H9 (cell line): ENCODE measurements around the gene GPC1. TPM values are rescaled to one million over a fixed set of nuclear protein-coding genes. Genes with fewer than 3 reads are reported as not detected.

Experiments used
- DNase-seq: peaks from one replicate; pipeline ENCODE4 v3.0.0-alpha.2; 2017
- H2AFZ ChIP-seq: one replicate; pipeline ENCODE4 v1.6.1; 2013; ENCODE audit warnings: mild to moderate bottlenecking, low read length, control low read depth, moderate library complexity
- H2AK5ac ChIP-seq: 2 replicates; pipeline ENCODE4 v1.6.1; 2013; ENCODE audit warnings: low read length, control low read depth, mixed read lengths; ENCODE audit not compliant: insufficient read length
- H2BK120ac ChIP-seq: one replicate; pipeline ENCODE4 v1.6.1; 2013; ENCODE audit warnings: low read depth, mild to moderate bottlenecking, low read length, control low read depth, inconsistent platforms; ENCODE audit not compliant: poor library complexity, severe bottlenecking
- H2BK12ac ChIP-seq: 2 replicates; pipeline ENCODE4 v1.6.1; 2013; ENCODE audit warnings: low read length, control low read depth, mixed read lengths, low read depth; ENCODE audit not compliant: insufficient read length
- H2BK15ac ChIP-seq: 2 replicates; pipeline ENCODE4 v1.6.1; 2013; ENCODE audit warnings: low read depth, low read length, control low read depth
- H2BK20ac ChIP-seq: one replicate; pipeline ENCODE4 v1.6.1; 2013; ENCODE audit warnings: low read depth, mild to moderate bottlenecking, low read length, control low read depth, inconsistent platforms; ENCODE audit not compliant: poor library complexity, severe bottlenecking
- H2BK5ac ChIP-seq: 2 replicates; pipeline ENCODE4 v1.6.1; 2013; ENCODE audit warnings: low read length, control low read depth, mixed read lengths; ENCODE audit not compliant: insufficient read length
- H3K14ac ChIP-seq: 2 replicates; pipeline ENCODE4 v1.6.1; 2013; ENCODE audit warnings: low read length, control low read depth; ENCODE audit not compliant: insufficient read depth
- H3K18ac ChIP-seq: 2 replicates; pipeline ENCODE4 v1.6.1; 2013; ENCODE audit warnings: low read depth, mild to moderate bottlenecking, mixed read lengths, low read length, control low read depth; ENCODE audit not compliant: insufficient read length
- H3K23ac ChIP-seq: 2 replicates; pipeline ENCODE4 v1.6.1; 2013; ENCODE audit warnings: low read length, control low read depth, mixed read lengths, low read depth; ENCODE audit not compliant: insufficient read length
- H3K23me2 ChIP-seq: 2 replicates; pipeline ENCODE4 v1.6.1; 2013; ENCODE audit warnings: low read depth, mild to moderate bottlenecking, mixed read lengths, low read length, control low read depth; ENCODE audit not compliant: insufficient read length, poor library complexity, severe bottlenecking
- H3K27ac ChIP-seq: 2 replicates; pipeline ENCODE4 v1.5.1; 2013; ENCODE audit warnings: low read length, control low read depth, mixed read lengths, low read depth; ENCODE audit not compliant: insufficient read length
- H3K27me3 ChIP-seq: 2 replicates; pipeline ENCODE4 v1.6.1; 2013; ENCODE audit warnings: low read length, control low read depth, inconsistent platforms; ENCODE audit not compliant: insufficient read depth
- H3K4ac ChIP-seq: 2 replicates; pipeline ENCODE4 v1.6.1; 2013; ENCODE audit warnings: low read depth, mild to moderate bottlenecking, control low read depth, inconsistent platforms, low read length, moderate library complexity
- H3K4me1 ChIP-seq: 2 replicates; pipeline ENCODE4 v1.6.1; 2013; ENCODE audit warnings: low read length, control low read depth, inconsistent platforms; ENCODE audit not compliant: insufficient read depth
- H3K4me2 ChIP-seq: 2 replicates; pipeline ENCODE4 v1.6.1; 2013; ENCODE audit warnings: low read length, control low read depth, mixed read lengths; ENCODE audit not compliant: insufficient read length, insufficient read depth
- H3K56ac ChIP-seq: 2 replicates; pipeline ENCODE4 v1.6.1; 2013; ENCODE audit warnings: low read depth, mild to moderate bottlenecking, mixed read lengths, low read length, control low read depth; ENCODE audit not compliant: insufficient read length
- H3K79me1 ChIP-seq: 2 replicates; pipeline ENCODE4 v1.6.1; 2013; ENCODE audit warnings: low read depth, mild to moderate bottlenecking, moderate library complexity, low read length, control low read depth, inconsistent platforms; ENCODE audit not compliant: insufficient read depth, poor library complexity, severe bottlenecking
- H3K79me2 ChIP-seq: 2 replicates; pipeline ENCODE4 v1.6.1; 2013; ENCODE audit warnings: low read length, control low read depth, inconsistent platforms; ENCODE audit not compliant: insufficient read depth
- H3K9ac ChIP-seq: 2 replicates; pipeline ENCODE4 v1.6.1; 2013; ENCODE audit warnings: low read length, control low read depth, mixed read lengths; ENCODE audit not compliant: insufficient read length; ENCODE audit errors: extremely low read depth
- H3K9me3 ChIP-seq: one replicate; pipeline ENCODE4 v1.6.1; 2013; ENCODE audit warnings: low read depth, low read length, inconsistent platforms; ENCODE audit not compliant: control insufficient read depth
- H3T11ph ChIP-seq: one replicate; pipeline ENCODE4 v1.6.1; 2013; ENCODE audit warnings: mild to moderate bottlenecking, low read length, control low read depth, inconsistent platforms
- H4K20me1 ChIP-seq: one replicate; pipeline ENCODE4 v1.6.1; 2013; ENCODE audit not compliant: control insufficient read depth, insufficient read length, insufficient read depth
- H4K5ac ChIP-seq: 2 replicates; pipeline ENCODE4 v1.6.1; 2013; ENCODE audit warnings: low read depth, mild to moderate bottlenecking, mixed read lengths, low read length, control low read depth; ENCODE audit not compliant: insufficient read length
- H4K8ac ChIP-seq: replicated peaks from 2 replicates; pipeline ENCODE4 v1.6.1; 2013; ENCODE audit warnings: low read length, control low read depth, mixed read lengths, low read depth; ENCODE audit not compliant: insufficient read length
- H4K91ac ChIP-seq: 2 replicates; pipeline ENCODE4 v1.6.1; 2013; ENCODE audit warnings: low read depth, mild to moderate bottlenecking, moderate library complexity, mixed read lengths, low read length, control low read depth; ENCODE audit not compliant: insufficient read length
- H3K27ac Mint-ChIP-seq, 3 experiments: 2 replicates in 2 of 3; 3 replicates in 1 of 3; pipeline ENCODE4 v1.8.0; 2020 to 2021; ENCODE audit warnings: mixed read lengths in 3 of 3, mild to moderate bottlenecking in 1 of 3, moderate library complexity in 1 of 3
- H3K27me3 Mint-ChIP-seq: 2 replicates; pipeline ENCODE4 v1.8.0; 2021; ENCODE audit warnings: low read depth, mild to moderate bottlenecking, moderate library complexity, mixed read lengths
- H3K36me3 Mint-ChIP-seq, 3 experiments: 2 replicates in 2 of 3; 3 replicates in 1 of 3; pipeline ENCODE4 v1.8.0; 2020 to 2021; ENCODE audit warnings: low read depth in 3 of 3, mixed read lengths in 3 of 3; ENCODE audit not compliant: insufficient read depth in 1 of 3
- H3K4me1 Mint-ChIP-seq, 2 experiments: 2 replicates each; pipeline ENCODE4 v1.8.0; 2020; ENCODE audit warnings: mixed read lengths in 2 of 2
- H3K4me3 Mint-ChIP-seq, 2 experiments: 2 replicates in 1 of 2; 3 replicates in 1 of 2; pipeline ENCODE4 v1.8.0; 2020 to 2021; ENCODE audit warnings: mild to moderate bottlenecking in 2 of 2, mixed read lengths in 2 of 2, moderate library complexity in 1 of 2
- H3K9me3 Mint-ChIP-seq, 2 experiments: 2 replicates in 1 of 2; 3 replicates in 1 of 2; pipeline ENCODE4 v1.8.0; 2020; ENCODE audit warnings: mild to moderate bottlenecking in 2 of 2, mixed read lengths in 2 of 2, moderate library complexity in 1 of 2
- WGBS: extraction: QIAGEN DNeasy Blood & Tissue Kit; methylation state at CpG from one replicate; pipeline ENCODE4 v1.1.7; 2013; ENCODE audit warnings: missing lambda C conversion rate, low lambda C conversion rate, mixed read lengths; ENCODE audit not compliant: insufficient read length; ENCODE audit errors: extremely low coverage; 5-methylcytosine and 5-hydroxymethylcytosine counted together
- total RNA-seq: library from RNA; stranded (reverse); gene quantifications from 2 replicates; pipeline ENCODE4 v1.2.1, GENCODE V29; 2021
- TF ChIP-seq, protein P1 (sequence below): fragments of 200-600 bp; sonication (generic); conservative IDR thresholded peaks from 3 replicates; pipeline ENCODE4 v1.8.0; 2021; ENCODE audit warnings: antibody characterized with exemption, mild to moderate bottlenecking

The GPC1 gene
- total RNA-seq, 1 experiment from 2014 or later: 39.4 TPM

GRCh38 chr2:240458900-240459391 lies 23.5 kb downstream of the GPC1 start:
- H3K4me1 ChIP-seq: peaks cover 2% of the 10 kb centered on the region; the same call in 1 of the 2 replicates
- TF ChIP-seq, protein P1, sequence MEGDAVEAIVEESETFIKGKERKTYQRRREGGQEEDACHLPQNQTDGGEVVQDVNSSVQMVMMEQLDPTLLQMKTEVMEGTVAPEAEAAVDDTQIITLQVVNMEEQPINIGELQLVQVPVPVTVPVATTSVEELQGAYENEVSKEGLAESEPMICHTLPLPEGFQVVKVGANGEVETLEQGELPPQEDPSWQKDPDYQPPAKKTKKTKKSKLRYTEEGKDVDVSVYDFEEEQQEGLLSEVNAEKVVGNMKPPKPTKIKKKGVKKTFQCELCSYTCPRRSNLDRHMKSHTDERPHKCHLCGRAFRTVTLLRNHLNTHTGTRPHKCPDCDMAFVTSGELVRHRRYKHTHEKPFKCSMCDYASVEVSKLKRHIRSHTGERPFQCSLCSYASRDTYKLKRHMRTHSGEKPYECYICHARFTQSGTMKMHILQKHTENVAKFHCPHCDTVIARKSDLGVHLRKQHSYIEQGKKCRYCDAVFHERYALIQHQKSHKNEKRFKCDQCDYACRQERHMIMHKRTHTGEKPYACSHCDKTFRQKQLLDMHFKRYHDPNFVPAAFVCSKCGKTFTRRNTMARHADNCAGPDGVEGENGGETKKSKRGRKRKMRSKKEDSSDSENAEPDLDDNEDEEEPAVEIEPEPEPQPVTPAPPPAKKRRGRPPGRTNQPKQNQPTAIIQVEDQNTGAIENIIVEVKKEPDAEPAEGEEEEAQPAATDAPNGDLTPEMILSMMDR: no peak

More at GRCh38 chr2:240458900-240459391, 23.5 kb downstream of the GPC1 start:
- no peak overlapping the region for H3K9ac ChIP-seq
- H2AK5ac ChIP-seq: no peak overlapping the region
- no peak overlapping the region for H2BK20ac ChIP-seq
- no peak overlapping the region for H2BK120ac ChIP-seq
- H3K23ac ChIP-seq: no peak overlapping the region
- Mint-ChIP-seq H3K9me3 (no peaks in the 10 kb centered on the region), H3K36me3 (peaks cover 0 to 10% (median 5%) of the 10 kb centered on the region in 3 experiments; a peak in 4 of 7 replicates), H3K27me3 (peaks cover 25% of the 10 kb centered on the region), H3K4me1 (peaks cover 27 to 37% of the 10 kb centered on the region in 2 experiments), H3K4me3 (no peak overlapping the region), H3K27ac (no peak overlapping the region)
- H3K9me3 ChIP-seq: no peaks in the 10 kb centered on the region
- H3K18ac ChIP-seq: no peak overlapping the region
- no peaks in the 10 kb centered on the region for H3K79me1 ChIP-seq
- no peak overlapping the region for H3K4ac ChIP-seq
- no peak overlapping the region for H3K27ac ChIP-seq
- H4K8ac ChIP-seq: no peak overlapping the region
- no peak overlapping the region for H3T11ph ChIP-seq
- WGBS: no CpG with 5 or more reads among the region's 18 CpGs
- no peak overlapping the region for H2AFZ ChIP-seq
- H2BK5ac ChIP-seq: no peak overlapping the region
- no peak for DNase-seq
- H3K56ac ChIP-seq: no peak overlapping the region
- H3K4me2 ChIP-seq: no peak overlapping the region
- no peak overlapping the region; the same call in 1 of the 2 replicates for H3K14ac ChIP-seq
- H3K27me3 ChIP-seq: peaks cover 15% of the 10 kb centered on the region; the same call in 1 of the 2 replicates
- no peaks in the 10 kb centered on the region for H3K23me2 ChIP-seq
- no peak overlapping the region for H2BK15ac ChIP-seq
- no peak overlapping the region for H4K5ac ChIP-seq
- no peaks in the 10 kb centered on the region for H4K20me1 ChIP-seq
- no peaks in the 10 kb centered on the region for H3K79me2 ChIP-seq
- H2BK12ac ChIP-seq: no peak overlapping the region
- H4K91ac ChIP-seq: no peak overlapping the region
